ENCODE measurements around the gene R3HCC1L.
"Not testable (repeated sequence)": the region's sequence is repeated elsewhere in the genome, so short reads cannot be mapped to it uniquely, and the experiment has no call there.

R3HCC1L gene

DNA sequence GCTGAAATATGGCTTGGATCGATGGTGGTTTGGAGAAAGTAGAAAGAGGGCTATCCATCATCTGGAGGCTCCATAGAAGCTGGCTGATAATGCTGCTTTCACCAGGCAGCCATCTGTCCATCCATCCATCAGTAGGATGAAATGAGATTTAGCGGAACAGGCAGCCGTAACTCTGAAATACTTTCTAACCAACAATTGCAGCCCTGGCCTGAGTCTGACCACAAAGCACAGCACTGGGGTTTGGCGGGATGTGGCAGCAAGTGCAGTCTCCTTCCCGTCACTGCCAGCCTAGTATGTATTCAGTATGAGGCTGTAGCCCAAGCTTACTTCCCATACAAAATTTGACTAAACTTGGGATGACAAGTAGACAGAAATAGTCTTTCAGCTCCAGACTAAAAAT lies 38.0 kb downstream of the R3HCC1L start:
- DNase-seq (ENCODE audit: low spot score): no peak

DNA sequence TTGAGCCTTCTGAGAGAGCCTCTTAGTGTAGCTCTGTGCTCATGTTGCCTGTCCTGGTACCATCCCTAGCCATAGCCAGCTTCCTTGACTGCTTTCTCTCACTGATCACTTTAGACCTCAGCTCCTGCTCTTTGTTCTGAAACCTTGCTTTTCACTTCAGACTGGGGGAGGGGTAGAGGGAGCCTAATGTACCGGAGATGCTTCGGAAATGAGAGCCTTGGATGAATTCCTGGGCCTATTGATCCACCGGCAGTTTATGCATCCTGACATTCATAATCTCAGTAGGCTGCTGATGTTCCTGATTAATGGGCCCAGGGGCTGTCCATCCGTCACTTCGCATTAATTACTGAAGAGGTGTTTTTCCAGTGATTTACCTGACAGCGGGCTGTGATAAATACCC lies 38.8 kb downstream of the R3HCC1L start:
- DNase-seq (ENCODE audit: low spot score): no peak

DNA sequence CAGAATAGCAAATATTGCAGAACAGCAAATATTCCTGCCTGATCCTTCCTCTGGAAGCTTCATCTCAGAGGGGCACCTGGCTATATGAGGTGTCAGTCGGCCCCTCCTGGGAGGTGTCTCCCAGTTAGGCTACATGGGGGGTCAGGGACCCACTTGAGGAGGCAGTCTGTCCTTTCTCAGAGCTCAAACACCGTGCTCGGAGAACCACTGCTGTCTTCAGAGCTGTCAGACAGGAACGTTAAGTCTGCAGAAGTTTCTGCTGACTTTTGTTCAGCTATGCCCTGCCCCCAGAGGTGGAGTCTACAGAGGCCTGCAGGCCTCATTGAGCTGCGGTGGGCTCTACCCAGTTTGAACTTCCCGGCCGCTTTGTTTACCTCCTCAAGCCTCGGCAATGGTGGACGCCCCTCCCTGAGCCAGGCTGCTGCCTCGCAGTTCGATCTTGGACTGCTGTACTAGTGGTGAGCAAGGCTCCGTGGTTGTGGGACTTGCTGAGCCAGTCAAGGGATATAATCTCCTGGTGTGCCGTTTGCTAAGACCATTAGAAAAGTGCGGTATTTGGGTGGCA lies 48.0 kb downstream of the R3HCC1L start:
- DNase-seq (ENCODE audit: low spot score): not testable (repeated sequence)

DNA sequence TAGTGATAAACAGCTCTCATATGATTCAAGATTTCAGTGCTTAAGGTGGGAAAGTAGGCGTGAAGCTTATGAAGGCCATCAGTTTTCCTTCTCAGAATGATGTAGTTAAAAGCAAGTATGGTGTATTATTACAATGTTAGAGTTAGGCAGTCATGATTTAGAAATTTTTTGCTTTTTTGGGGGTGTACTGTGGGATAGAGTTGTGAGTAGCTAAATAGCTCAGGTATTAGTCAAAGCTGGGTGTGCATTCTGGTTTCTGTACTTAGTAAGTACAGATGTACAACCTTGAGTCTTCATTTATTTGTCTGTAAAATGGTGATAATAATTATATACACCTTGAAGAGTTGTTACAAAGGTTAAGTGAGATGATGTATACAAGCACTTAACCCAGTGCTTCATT lies 52.2 kb downstream of the R3HCC1L start:
- no peak for DNase-seq (ENCODE audit: low spot score)

DNA sequence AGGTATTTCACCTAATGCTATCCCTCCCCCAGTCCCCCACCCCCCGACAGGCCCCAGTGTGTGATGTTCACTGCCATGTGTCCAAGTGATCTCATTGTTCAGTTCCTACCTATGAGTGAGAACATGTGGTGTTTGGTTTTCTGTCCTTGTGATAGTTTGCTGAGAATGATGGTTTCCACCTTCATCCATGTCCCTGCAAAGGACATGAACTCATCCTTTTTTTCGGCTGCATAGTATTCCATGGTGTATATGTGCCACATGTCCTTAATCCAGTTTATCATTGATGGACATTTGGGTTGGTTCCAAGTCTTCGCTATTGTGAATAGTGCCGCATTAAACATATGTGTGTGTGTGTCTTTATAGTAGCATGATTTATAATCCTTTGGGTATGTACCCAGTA lies 56.3 kb downstream of the R3HCC1L start:
- not testable (repeated sequence) for DNase-seq (ENCODE audit: low spot score)

DNA sequence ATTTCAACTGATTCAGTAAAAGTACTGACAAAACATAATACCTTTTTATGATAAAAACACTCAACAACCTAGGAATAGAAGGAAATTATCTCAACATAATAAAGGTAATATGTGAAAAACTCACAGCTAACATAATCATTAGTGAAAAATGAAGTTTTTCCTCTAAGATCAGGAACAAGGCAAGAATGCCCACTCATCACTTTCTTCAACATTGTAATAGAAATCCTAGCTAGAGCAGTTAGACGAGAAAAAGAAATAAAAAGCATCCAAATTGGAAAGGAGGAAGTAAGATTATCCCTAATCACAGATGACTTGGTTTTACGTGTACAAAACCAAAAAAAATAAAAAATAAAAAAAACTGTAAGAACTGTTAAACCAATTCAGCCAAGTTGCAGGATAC lies 58.6 kb downstream of the R3HCC1L start:
- no peak for DNase-seq (ENCODE audit: low spot score)

DNA sequence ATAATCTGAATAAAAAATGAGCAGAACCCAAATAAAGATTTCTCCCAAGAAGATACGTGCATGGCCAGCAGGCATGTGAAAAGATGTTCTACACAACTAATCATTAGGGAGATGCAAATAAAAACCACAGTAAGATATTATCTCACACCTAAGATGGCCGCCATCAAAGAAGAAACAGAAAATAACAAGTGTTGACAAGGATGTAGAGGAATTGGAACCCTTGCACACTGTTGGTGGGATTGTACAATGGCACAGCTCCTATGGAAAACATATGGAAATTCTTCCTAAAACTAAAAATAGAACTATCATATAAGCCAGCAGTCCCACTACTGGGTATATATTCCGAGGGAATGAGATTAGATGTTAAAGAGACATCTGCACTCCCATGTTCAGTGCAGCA lies 60.2 kb downstream of the R3HCC1L start:
- DNase-seq (ENCODE audit: low spot score): no peak

DNA sequence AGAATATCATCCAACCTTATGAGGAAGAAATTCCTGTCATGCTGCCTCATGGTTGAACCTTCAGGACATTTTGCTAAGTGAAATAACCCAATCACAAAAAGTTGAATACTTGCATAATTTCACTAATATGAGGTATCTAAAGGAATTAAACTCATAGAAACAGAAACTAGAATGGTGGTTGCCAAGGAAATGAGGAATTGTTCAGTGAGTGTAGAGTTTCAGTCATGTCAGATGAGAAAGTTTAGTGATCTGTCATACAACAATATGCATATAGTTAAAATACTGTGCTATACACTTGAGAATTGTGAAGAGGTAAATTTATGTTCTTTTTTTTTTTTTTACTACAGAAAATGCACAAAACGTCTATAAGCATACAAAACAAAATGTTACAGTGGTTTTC lies 60.7 kb downstream of the R3HCC1L start:
- no peak for DNase-seq (ENCODE audit: low spot score)

DNA sequence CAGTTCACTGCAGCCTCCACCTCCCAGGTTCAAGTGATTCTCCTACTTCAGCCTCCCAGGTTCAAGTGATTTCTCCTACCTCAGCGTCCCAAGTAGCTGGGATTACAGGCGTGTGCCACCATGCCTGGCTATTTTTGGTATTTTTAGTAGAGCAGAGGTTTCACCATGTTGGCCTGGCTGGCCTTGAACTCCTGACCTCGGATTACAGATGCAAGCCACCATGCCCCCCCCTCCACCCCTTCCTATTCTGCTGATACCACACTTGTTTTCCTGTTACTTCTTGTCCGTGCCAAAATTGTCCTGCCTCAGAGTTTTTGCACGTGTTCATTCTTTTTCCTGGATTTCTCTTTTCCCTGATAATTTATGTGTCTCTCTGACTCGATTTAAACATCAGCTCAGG lies 62.5 kb downstream of the R3HCC1L start:
- no peak for DNase-seq (ENCODE audit: low spot score)

DNA sequence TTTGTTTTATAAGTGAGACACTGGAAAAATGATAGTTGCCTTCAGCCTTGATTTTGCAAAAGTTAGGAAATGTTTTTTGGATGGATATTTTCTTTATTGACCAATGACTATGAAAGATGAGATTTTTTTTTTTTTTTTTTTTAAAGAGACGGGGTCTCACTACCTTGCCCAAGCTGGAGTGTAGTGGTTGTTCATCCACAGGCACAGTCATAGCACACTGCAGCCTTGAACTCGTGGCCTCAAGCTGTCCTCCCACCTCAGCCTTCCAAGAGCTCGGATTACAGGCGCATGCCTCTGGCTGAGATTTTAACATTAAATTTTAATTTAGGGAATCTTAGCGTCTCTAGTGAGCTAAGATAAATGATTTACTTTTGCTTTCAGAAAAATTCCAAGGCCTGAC lies 67.3 kb downstream of the R3HCC1L start:
- DNase-seq (ENCODE audit: low spot score): no peak

DNA sequence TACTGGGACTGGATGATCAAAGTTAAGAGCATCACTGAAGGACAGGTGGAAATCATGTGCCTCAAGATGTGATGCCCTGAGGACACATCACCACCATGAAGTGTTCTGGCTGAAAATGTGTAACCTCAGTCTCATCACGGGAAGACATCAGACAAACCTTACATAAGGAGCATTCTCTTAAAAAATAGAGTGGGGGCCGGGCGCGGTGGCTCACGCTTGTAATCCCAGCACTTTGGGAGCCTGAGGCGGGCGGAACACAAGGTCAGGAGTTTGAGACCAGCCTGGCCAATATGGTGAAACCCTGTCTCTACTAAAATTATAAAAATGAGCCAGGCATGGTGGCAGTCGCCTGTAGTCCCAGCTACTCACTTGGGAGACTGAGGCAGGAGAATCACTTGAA lies 67.9 kb downstream of the R3HCC1L start:
- DNase-seq (ENCODE audit: low spot score): no peak

DNA sequence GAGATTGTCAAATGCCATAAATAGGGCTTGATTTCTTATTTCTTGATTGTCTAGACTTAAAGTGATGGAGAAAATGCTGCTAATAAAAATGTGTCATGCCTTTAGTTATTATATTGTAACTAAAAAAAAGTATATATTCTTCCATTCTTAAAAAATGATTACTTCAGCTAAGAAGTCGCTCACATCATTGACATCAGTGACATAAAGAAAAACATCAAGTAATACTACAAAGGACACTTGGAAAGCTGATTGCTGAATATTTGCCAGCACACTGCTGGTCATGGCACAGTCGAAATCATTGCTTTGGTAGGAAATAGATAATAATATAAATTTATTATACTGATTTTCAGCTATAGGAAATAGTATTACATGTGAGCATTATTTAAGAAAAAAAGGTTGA lies 70.9 kb downstream of the R3HCC1L start:
- no peak for DNase-seq (ENCODE audit: low spot score)

DNA sequence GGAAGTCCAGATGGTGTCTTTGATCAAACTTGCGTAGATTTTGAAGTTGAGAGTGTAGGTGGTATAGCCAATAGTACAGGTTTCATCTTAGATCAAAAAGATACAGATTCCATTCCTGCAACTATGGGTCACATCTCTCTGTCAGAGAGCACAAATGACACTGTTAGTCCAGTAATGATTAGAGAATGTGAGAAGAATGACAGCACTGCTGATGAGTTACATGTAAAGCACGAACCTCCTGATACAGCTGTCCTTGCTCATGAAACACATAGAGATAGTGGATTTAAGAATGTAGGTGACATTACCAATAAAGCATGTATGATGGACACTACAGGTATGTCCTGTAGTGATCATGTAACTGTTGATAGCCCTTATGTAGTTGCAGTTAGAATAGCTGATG lies 74.5 kb downstream of the R3HCC1L start:
- no peak for DNase-seq (ENCODE audit: low spot score)

DNA sequence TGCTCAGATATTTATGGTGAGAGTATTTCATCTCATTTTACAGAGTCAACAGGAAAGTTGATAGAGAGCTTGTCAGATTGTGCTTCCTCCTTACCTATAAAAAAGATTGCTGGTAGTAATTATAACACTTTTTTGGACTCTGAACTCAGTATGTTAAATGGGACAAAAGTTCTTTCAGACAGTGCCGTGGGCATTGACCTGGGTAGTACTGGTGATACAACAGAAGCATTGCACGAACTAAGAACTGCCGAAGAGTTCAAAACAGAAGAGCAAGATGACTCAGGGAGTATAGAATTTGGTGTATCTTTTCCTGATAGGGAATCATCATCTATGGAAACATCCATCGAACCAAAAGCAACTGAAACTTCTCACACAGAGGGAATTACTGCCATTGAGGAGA lies 75.0 kb downstream of the R3HCC1L start:
- DNase-seq (ENCODE audit: low spot score): no peak

DNA sequence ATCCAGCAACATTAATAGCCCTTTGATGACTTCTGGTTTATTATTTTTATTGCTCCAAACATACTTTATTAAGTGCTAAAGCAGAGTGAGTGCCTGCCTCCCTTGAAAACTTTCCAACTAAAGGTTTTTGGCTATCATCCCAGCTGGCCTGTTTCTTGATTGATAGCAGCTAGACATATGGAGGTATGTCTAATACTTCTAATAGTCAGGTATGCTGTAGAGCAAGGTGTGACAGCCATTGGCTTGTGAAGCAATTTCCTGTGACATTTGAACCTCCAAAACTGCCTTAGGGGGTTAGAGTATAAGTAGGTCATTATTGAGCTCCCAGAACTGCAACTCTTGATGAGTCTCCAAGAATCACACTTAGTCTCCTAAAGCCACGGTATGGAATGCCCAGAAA lies 77.7 kb downstream of the R3HCC1L start:
- DNase-seq (ENCODE audit: low spot score): no peak

DNA sequence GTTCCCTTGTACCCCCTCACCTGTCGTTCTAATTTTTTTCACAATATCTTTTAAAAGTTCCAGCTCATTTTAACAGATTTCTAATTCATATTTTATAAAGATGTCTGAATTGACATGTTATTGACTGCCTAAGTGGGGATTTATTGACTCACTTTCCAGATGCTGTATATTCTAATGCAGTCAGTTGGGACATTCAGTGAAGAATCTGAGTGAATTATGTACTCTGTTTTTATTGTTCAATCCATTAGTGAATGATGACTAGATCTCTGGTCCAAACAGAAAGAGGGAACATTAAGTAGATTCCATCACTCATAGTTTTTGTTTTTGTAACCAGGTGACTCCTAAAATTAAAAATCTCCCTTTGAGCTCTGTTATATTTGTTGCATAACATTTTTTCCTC lies 79.3 kb downstream of the R3HCC1L start:
- no peak for DNase-seq (ENCODE audit: low spot score)

DNA sequence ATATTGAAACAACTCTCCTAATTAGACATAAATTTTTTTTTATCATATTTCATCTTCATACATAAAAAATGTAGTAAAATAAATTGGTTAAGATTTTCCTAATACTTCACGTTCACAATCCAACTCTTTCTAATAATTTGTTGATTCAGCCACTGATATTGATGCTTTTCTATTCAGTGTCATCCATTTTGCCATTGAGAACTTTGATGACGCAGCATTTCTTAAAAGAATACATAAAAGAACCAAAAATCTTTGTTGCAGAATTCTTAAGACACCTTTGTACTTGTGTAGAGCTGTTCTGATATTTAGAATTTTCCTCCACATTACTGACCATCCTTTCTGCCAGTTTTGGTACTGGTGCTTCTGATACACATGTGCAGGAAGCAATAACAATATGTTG lies 80.9 kb downstream of the R3HCC1L start:
- no peak for DNase-seq (ENCODE audit: low spot score)

DNA sequence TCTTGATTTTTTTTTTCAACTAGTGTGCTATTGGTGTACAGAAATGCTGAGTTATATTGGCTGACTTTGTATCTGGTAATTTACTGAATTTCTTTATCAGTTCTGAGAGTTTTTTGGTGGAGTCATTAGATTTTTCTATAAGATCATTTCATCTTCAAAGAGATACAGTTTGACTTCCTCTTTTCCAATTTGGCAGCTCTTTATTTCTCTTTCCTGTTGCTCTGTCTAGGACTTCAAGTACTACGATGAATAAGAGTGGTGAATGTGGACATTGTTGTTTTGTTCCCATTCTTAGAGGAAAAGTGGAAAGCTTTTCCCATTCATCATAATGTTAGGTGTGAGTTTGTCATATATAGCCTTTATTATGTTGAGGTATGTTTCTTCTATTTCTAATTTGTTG lies 83.3 kb downstream of the R3HCC1L start:
- DNase-seq (ENCODE audit: low spot score): no peak

DNA sequence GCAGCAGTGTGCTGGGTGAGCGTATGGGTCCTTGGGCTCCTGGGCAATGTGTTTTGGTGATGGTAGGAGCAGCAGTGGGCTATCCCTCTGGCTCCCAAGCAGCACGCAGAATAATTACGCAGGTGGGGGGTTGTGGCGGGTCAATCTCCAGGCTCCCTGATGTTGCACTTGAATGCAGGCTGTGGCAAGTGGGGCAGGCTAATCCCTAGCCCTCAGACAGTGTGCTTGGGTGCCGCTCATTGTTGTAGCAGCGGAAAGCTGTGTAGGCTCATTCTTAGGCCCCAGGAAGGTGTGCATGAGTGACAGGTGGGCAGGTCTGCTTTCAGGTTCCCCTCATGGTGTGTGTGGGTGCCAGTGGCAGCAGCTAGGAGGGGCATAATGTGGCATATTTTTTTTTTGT lies 89.4 kb downstream of the R3HCC1L start:
- DNase-seq (ENCODE audit: low spot score): no peak

DNA sequence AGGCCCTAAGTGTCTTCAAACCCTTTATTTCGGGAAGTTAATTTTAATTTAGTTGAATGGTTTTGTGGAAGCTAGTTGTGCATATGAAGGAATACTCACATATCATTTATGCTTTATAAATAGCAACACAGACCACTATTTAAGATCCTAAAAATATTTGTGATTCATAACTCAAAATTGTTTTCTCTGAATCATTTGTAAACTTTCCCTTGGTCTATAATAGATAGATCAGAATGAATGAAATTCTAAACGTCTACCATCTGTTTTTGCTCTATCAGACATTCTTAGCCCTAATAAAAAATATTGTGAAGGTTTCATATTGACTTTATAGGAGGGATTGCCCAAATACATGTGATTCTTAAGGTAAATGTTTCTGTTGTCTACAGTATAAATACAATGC lies 90.1 kb downstream of the R3HCC1L start:
- no peak for DNase-seq (ENCODE audit: low spot score)

DNA sequence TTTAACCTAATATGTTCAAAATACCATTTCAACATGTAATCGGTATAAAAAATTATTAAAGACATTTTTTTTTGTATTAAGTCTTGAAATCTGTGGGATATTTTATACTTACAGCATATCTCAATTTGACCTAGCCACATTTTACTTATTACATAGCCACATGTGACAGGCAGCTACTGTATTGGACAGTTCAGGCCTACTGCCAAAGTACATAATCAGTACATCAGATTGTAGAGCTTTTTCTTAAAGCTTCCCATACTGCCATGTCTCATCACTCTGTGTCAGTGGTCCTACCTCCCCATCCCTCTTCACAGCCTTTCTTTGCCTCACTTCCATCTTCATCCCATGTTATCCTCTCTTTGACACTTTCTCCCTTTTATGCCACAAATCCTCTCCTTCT lies 90.5 kb downstream of the R3HCC1L start:
- no peak for DNase-seq (ENCODE audit: low spot score)

DNA sequence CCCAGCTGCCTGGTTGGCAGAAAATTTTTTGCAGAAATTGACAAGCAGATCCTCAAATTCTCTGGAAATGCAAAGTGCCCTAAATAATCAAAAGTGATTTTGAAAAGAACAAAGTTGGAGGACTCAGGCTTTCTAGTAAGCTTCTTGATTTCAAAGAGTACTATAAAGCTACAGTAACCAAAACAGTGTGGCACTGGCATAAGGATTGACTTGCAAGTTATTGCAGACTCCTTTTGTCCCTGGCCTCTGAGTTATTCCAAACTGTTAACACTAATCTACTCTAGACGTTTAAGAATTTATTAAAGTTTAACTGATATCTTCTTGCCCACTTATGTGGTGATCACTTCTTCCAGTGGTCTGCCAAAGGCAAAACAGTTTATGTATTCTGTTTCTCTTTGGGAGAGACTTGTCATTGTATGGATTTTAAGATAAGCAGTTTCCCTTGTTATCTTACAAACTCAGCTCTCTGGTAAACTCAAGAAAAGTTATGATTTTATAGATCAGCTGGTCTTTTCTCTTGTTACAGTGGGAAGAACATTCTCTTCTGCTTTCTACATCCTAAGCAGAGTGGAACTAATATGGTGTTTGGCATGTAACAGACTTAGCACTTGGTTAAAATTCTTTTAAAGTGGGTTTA lies 92.2 kb downstream of the R3HCC1L start:
- no peak for DNase-seq (ENCODE audit: low spot score)

DNA sequence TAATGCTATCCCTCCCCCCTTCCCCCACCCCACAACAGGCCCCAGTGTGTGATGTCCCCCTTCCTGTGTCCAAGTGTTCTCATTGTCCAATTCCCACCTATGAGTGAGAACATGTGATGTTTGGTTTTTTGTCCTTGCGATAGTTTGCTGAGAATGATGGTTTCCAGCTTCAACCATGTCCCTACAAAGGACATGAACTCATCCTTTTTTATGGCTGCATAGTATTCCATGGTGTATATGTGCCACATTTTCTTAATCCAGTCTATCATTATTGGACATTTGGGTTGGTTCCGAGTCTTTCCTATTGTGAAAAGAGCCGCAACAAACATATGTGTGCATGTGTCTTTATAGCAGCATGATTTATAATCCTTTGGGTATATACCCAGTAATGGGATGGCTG lies 93.3 kb downstream of the R3HCC1L start:
- not testable (repeated sequence) for DNase-seq (ENCODE audit: low spot score)

DNA sequence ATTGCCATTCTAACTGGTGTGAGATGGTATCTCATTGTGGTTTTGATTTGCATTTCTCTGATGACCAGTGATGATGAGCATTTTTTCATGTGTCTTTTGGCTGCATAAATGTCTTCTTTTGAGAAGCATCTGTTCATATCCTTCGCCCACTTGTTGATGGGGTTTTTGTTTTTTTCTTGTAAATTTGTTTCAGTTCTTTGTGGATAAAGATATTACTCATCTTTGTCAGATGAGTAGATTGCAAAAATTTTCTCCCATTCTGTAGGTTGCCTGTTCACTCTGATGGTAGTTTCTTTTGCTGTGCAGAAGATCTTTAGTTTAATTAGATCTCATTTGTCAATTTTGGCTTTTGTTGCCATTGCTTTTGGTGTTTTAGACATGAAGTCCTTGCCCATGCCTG lies 93.8 kb downstream of the R3HCC1L start:
- DNase-seq (ENCODE audit: low spot score): not testable (repeated sequence)

DNA sequence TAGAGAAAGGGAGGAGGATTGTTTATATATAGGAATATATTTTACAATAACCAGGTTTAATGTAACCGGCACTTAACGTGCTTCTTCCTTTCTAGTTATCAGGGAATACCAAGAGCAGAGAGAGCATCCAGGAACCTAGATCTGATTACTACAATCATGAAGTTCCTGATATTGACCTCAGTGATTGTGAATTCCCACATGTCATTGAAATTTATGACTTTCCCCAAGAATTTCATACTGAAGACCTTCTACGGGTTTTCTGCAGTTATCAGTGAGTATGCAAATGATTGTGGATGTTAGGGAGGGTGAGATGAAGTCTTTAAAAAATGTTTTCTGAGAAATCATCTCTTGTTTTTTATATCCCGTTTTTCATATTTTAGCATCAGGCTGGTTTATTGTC lies 97.0 kb downstream of the R3HCC1L start:
- DNase-seq (ENCODE audit: low spot score): no peak

All from pons (tissue), 1 donor.